ENCODE data around the gene C1orf198. TPM values are rescaled to one million over a fixed set of nuclear protein-coding genes. Genes with fewer than 3 reads are reported as not detected.

C1orf198 gene
- total RNA-seq, 6 experiments from 2014 or later = 72.4 to 118 (median 88.4) TPM

DNA sequence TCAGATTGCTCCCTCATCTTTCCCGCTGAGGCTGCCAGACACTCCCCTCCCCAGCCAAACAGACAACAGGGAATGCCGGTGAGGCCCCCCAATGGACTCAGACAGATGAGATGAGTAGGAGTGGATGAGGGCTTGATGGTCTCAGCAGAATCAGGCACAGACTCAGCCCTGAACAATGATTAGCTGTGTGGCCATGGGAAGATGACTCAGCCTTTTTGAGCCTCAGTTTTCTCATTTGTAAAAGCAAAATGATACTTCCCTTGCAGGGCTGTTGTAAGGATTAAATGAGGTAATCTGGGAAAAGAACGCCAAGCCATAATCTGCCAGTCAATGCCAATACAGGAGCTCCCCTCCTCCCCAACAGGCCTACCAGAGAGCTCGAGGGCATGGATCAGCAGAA, 12.4 kb downstream of the C1orf198 start:
- peaks cover 12% of the 10 kb centered on the region for H3K9me3 Mint-ChIP-seq
- H3K27me3 Mint-ChIP-seq (ENCODE audit: insufficient read depth) = peaks cover 4% of the 10 kb centered on the region
- TF ChIP-seq, protein P1, sequence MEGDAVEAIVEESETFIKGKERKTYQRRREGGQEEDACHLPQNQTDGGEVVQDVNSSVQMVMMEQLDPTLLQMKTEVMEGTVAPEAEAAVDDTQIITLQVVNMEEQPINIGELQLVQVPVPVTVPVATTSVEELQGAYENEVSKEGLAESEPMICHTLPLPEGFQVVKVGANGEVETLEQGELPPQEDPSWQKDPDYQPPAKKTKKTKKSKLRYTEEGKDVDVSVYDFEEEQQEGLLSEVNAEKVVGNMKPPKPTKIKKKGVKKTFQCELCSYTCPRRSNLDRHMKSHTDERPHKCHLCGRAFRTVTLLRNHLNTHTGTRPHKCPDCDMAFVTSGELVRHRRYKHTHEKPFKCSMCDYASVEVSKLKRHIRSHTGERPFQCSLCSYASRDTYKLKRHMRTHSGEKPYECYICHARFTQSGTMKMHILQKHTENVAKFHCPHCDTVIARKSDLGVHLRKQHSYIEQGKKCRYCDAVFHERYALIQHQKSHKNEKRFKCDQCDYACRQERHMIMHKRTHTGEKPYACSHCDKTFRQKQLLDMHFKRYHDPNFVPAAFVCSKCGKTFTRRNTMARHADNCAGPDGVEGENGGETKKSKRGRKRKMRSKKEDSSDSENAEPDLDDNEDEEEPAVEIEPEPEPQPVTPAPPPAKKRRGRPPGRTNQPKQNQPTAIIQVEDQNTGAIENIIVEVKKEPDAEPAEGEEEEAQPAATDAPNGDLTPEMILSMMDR (IDR thresholded peaks at IDR 0.05) = no peak
- H3K4me3 Mint-ChIP-seq = no peak overlapping the region
- H3K36me3 Mint-ChIP-seq (ENCODE audit: low read depth) = peaks cover 67% of the 10 kb centered on the region
- DNase-seq = no peak
- peak overlapping the region; percentile 90 for H3K27ac Mint-ChIP-seq
- H3K4me1 Mint-ChIP-seq (ENCODE audit: low read depth) = peaks cover 100% of the 10 kb centered on the region

DNA sequence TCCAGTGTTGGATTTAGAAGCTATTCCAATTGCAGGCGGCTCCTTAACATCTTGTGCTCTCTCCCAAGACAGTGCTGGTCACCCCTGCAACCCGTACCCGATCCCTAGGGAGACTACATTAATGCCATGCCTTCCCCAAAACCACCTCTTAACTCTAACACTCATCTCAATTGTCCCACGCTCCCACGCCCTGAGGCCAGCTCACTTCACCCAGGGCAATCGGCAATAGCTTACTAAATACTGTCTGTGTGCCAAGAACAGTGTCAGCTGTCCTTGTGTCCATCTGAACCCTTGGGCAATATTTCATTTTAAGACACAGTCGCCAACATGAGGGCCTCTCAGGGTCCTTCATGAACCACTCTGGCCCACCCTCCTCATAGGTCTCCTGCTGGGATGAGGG, 13.9 kb downstream of the C1orf198 start:
- DNase-seq = no peak
- H3K4me1 Mint-ChIP-seq (ENCODE audit: low read depth) = peaks cover 100% of the 10 kb centered on the region
- TF ChIP-seq, protein P1 (IDR thresholded peaks at IDR 0.05) = no peak
- peaks cover 12% of the 10 kb centered on the region for H3K9me3 Mint-ChIP-seq
- H3K4me3 Mint-ChIP-seq = no peak overlapping the region
- H3K36me3 Mint-ChIP-seq (ENCODE audit: low read depth) = peaks cover 60% of the 10 kb centered on the region
- H3K27me3 Mint-ChIP-seq (ENCODE audit: insufficient read depth) = peaks cover 4% of the 10 kb centered on the region
- no peak overlapping the region for H3K27ac Mint-ChIP-seq

DNA sequence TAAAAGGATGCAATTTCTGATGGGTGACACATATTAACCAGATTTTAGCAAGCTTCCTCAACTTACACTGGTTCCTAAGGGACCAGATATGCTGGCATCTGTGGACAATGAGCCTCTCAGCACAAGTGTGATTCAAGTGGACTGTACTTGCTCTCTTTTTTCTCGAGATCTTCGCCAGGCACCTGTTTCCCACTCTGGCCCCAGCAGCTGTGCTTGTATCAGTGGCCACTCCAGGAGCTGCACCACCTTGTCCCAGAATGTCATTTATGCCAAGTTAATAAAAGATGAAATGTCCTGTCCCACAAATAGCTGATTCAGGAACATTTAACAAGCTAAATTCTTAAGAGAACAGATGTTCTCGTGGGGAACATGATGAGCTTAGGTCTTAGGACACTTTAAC, 14.6 kb downstream of the C1orf198 start:
- Mint-ChIP-seq H3K27ac (no peak overlapping the region), H3K36me3 (ENCODE audit: low read depth) (peaks cover 65% of the 10 kb centered on the region), H3K4me3 (no peak overlapping the region), H3K4me1 (ENCODE audit: low read depth) (peaks cover 100% of the 10 kb centered on the region), H3K27me3 (ENCODE audit: insufficient read depth) (peaks cover 4% of the 10 kb centered on the region), H3K9me3 (peaks cover 12% of the 10 kb centered on the region)
- no peak for DNase-seq
- TF ChIP-seq, protein P1 (IDR thresholded peaks at IDR 0.05) = no peak

DNA sequence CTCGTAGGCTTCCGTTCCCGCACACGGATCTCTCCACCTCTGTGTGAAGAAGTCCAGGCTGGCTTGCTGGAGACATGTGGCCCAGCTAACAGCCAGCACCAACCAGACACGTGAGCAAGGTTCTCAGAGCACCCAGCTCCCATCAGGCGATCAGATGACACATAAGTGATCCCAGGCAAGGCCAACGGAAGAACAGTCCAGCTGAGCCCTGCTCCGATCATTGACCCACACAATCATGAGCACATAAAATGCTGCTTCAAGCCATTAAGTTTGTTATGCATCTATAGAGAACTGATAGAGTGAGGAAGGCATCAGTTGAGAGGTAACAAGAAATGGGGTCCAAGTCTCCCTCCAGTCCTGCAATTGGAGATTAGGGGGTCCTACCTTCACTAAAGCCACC, 15.4 kb downstream of the C1orf198 start:
- Mint-ChIP-seq H3K4me3 (no peak overlapping the region), H3K27ac (no peak overlapping the region)

DNA sequence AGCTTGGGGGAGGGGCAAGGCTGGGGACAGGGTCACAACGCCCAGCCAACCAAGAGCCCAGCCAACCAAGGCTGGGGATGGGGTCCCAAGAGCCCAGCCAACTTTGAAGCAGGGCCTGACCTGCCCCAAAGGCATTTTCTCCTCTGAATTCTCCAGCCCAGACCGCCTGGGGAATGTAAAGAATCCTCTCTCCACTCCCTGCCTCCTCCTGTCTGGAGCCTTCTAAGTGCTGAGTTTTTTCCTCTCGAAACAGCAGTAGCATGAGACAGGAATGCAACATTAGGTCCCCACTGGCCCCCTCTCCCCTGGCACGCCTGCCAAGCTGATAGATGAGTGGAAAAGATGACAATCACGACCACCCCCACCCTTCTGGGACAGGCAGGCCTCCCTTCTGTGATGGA, 17.0 kb downstream of the C1orf198 start:
- TF ChIP-seq, protein P1 (IDR thresholded peaks at IDR 0.05) = no peak
- Mint-ChIP-seq H3K36me3 (ENCODE audit: low read depth) (peaks cover 71% of the 10 kb centered on the region), H3K4me3 (peak overlapping the region; percentile 64; the same call in 1 of the 2 replicates), H3K27me3 (ENCODE audit: insufficient read depth) (peaks cover 9% of the 10 kb centered on the region), H3K9me3 (peaks cover 12% of the 10 kb centered on the region), H3K27ac (peak overlapping the region; percentile 85), H3K4me1 (ENCODE audit: low read depth) (peaks cover 94% of the 10 kb centered on the region)
- DNase-seq = peak; percentile 67

More for the DNA sequence above, 15.4 kb downstream of the C1orf198 start:
- H3K9me3 Mint-ChIP-seq = peaks cover 12% of the 10 kb centered on the region
- peaks cover 73% of the 10 kb centered on the region for H3K36me3 Mint-ChIP-seq (ENCODE audit: low read depth)
- DNase-seq = no peak
- peaks cover 100% of the 10 kb centered on the region for H3K4me1 Mint-ChIP-seq (ENCODE audit: low read depth)
- TF ChIP-seq, protein P1 (IDR thresholded peaks at IDR 0.05) = no peak
- H3K27me3 Mint-ChIP-seq (ENCODE audit: insufficient read depth) = peaks cover 7% of the 10 kb centered on the region

DNA sequence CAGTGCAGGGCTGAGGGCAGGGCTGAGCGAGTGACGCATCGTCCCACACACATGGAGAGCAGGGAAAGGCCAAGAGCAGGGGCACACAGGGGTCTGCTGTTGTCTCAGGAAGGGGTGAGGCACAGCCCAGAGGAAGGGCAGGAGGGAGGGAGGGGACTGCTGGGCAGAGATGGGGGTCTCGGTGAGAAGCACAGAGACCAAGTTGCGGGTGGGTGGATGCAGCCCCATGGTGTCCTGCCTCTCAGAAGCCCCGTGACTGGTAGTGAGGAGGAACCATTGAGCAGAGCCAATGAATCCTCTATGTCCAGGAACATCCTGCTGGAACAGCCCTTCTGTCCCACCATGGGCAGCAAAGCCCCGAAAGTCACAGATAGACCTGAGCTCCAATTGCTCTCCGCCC, 17.8 kb downstream of the C1orf198 start:
- Mint-ChIP-seq H3K36me3 (ENCODE audit: low read depth) (peaks cover 68% of the 10 kb centered on the region), H3K27ac (peak overlapping the region; percentile 85), H3K9me3 (peaks cover 12% of the 10 kb centered on the region), H3K4me3 (peak overlapping the region; percentile 64), H3K27me3 (ENCODE audit: insufficient read depth) (peaks cover 9% of the 10 kb centered on the region), H3K4me1 (ENCODE audit: low read depth) (peaks cover 94% of the 10 kb centered on the region)
- TF ChIP-seq, protein P1 (IDR thresholded peaks at IDR 0.05) = no peak
- DNase-seq = no peak
